GM21367 (cell line): ENCODE measurements around the gene XRN1.
A peak's percentile ranks its signal among the peaks of the same experiment; 100 is the strongest.
"Not testable (repeated sequence)": the region's sequence is repeated elsewhere in the genome, so short reads cannot be mapped to it uniquely, and the experiment has no call there.

Source experiments
- ATAC-seq: cut with Tn5 transposase; IDR thresholded peaks from one replicate; pipeline ENCODE4 v1.9.1; 2021; ENCODE audit not compliant: unreplicated experiment

XRN1 gene

GRCh38 chr3:142439499-142440220, 8.2 kb downstream of the XRN1 start:
- not testable (repeated sequence) for ATAC-seq

- ATAC-seq = not testable (repeated sequence)
Observed at GRCh38 chr3:142438096-142438495, 9.7 kb downstream of the XRN1 start.

GRCh38 chr3:142436951-142437585, 10.8 kb downstream of the XRN1 start:
- ATAC-seq = no peak

- no peak for ATAC-seq
Observed at GRCh38 chr3:142434503-142434902, 13.3 kb downstream of the XRN1 start.

- ATAC-seq = no peak
Observed at GRCh38 chr3:142433110-142433509, 14.7 kb downstream of the XRN1 start.

GRCh38 chr3:142429582-142429981, 18.3 kb downstream of the XRN1 start:
- ATAC-seq = no peak

- no peak for ATAC-seq
Observed at GRCh38 chr3:142424754-142425153, 23.1 kb downstream of the XRN1 start.

- ATAC-seq = no peak
Observed at GRCh38 chr3:142418926-142419592, 28.8 kb downstream of the XRN1 start.

GRCh38 chr3:142417302-142417701, 30.5 kb downstream of the XRN1 start:
- no peak for ATAC-seq

GRCh38 chr3:142400537-142400936, 47.3 kb downstream of the XRN1 start:
- ATAC-seq = not testable (repeated sequence)

- ATAC-seq = no peak
Observed at GRCh38 chr3:142394921-142395622, 52.8 kb downstream of the XRN1 start.

- ATAC-seq = no peak
Observed at GRCh38 chr3:142385078-142385477, 62.8 kb downstream of the XRN1 start.

GRCh38 chr3:142374687-142375086, 73.2 kb downstream of the XRN1 start:
- no peak for ATAC-seq

GRCh38 chr3:142369576-142369975, 78.3 kb downstream of the XRN1 start:
- not testable (repeated sequence) for ATAC-seq

GRCh38 chr3:142366434-142366833, 81.4 kb downstream of the XRN1 start:
- ATAC-seq = no peak

- ATAC-seq = no peak
Observed at GRCh38 chr3:142363936-142364467, 83.8 kb downstream of the XRN1 start.

- not testable (repeated sequence) for ATAC-seq
Observed at GRCh38 chr3:142363433-142363832, 84.4 kb downstream of the XRN1 start.

- no peak for ATAC-seq
Observed at GRCh38 chr3:142359367-142359766, 88.5 kb downstream of the XRN1 start.

GRCh38 chr3:142356818-142357217, 91.0 kb downstream of the XRN1 start:
- ATAC-seq = peak; percentile 67

- peak; percentile 56 for ATAC-seq
Observed at GRCh38 chr3:142355692-142356091, 92.1 kb downstream of the XRN1 start.

- no peak for ATAC-seq
Observed at GRCh38 chr3:142354076-142354475, 93.8 kb downstream of the XRN1 start.
